HG02588 (cell line): ENCODE data around the gene CAMK2A.

Experiments used
- ATAC-seq: cut with Tn5 transposase; IDR thresholded peaks from one replicate; pipeline ENCODE4 v1.9.1; 2021; ENCODE audit warnings: mild to moderate bottlenecking, moderate library complexity; ENCODE audit not compliant: unreplicated experiment

Gene CAMK2A

DNA sequence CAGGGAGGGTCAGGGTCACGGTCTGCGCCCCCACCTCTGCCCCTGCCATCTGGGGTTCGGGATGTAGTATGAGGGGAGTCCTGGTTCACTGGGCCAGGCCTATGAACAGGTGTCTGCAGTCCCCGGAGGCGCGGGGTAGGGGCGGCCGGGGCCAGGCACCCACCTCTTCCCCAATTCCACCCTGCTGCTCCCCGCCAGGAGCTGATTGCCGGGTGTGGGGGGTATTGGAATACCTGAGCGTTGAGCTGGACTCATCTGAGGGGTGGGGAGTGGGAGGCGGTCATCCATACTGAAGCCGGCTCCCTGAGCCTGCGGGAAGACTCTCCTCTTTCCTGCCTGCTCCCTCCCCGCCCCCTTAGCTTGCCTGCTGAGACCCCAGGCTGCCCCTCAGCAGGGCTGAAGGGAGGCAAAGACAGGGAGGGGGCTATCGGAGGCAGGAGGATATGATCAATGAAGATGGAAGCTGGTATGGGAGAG lies 99.0 kb downstream of the CAMK2A start:
- ATAC-seq: no peak

GRCh38 chr5:150189728-150190502 lies 99.7 kb downstream of the CAMK2A start, which contains the start of gene SLC6A7:
TSS of gene SLC6A7 (plus strand) at chr5:150190062. CDS start at chr5:150190328, 266 bp downstream.
- ATAC-seq: no peak

GRCh38 chr5:150189326-150189725 lies 100.2 kb downstream of the CAMK2A start:
- no peak for ATAC-seq

- no peak for ATAC-seq
Measured at GRCh38 chr5:150188146-150188842, 101.3 kb downstream of the CAMK2A start.

DNA sequence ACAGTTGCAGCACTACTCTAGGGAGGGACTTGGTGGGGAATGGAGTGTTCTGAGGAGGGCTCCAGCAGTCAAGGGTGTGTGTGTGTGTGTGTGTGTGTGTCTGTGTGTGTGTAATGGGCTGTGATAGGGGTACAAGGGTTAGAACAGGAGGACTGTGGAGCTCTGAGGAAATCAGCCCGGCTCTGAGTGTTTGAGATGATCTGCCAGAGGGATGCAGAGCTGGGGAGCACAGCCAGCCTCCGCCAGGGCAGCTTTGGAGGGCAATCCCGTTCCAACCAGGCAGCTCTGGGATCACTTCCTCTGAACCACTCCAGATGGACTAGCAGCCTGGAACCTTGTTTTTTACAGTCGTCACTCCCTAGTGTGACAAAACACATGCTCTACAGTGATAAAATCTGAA lies 102.7 kb downstream of the CAMK2A start:
- no peak for ATAC-seq

DNA sequence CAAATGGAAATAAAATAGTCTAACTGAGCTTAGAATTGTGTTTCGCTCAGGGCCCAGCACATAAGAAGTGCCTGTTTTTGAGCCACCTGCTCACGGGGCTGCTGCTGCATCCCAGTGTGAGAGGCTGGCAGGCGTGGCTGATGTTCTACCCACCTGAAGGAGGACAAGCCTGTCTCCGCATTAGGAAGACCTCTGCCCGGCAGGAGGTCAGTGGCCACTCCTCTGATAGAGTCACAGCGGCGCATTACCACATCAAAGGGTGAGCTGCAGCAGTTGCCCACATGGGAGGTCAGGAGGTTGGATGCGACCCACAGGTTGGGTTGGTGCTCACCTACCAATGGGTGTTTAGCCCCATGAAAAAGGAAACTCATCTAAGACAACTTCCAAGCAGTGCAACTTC lies 103.4 kb downstream of the CAMK2A start:
- no peak for ATAC-seq

DNA sequence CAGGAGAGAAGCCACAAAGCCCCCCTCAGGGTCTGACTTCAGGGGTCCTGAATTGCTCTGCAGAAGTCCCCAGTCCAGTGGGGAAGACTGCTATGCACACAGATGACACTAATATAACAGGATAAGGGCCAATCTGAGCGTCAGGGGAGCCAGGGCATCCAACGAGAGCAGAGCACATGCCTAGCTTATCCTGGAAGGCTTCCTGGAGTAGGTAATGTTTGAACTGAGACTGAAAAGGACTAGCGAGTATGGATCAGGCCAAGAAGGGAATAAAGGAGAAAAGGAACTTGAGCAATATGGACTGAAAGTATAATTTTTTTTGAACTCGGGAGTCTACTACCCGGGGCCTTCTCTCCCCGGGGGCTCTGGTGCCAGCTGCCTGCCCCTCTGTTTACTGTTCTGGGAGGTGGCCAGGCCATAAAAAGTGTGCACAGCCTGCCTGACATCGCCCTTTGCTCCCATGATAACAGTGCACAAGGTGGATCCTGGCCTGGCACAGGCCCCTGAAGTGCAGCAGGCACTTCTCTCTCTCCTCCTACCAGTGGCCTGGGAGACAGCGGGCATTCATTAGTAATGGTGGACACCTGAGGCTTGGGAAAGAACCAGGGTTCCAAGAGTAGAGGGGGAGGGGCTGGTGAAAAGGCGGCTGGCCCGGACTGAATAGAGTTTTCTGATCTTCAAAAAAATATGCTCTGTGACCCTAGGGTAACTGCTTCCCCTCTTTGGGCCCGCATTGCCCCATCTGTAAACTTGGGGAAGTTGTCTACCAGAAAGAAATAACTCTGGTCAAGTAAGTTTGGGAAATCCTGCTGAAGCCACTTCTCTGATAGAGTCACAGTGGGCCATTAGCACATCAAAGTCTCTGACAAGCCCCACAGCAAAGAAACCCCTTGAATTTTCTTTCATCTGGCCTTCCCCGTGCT lies 104.3 kb downstream of the CAMK2A start:
- no peak for ATAC-seq

- ATAC-seq: no peak
Measured at GRCh38 chr5:150184006-150184405, 105.6 kb downstream of the CAMK2A start.

- no peak for ATAC-seq
Measured at GRCh38 chr5:150183436-150183835, 106.1 kb downstream of the CAMK2A start.

DNA sequence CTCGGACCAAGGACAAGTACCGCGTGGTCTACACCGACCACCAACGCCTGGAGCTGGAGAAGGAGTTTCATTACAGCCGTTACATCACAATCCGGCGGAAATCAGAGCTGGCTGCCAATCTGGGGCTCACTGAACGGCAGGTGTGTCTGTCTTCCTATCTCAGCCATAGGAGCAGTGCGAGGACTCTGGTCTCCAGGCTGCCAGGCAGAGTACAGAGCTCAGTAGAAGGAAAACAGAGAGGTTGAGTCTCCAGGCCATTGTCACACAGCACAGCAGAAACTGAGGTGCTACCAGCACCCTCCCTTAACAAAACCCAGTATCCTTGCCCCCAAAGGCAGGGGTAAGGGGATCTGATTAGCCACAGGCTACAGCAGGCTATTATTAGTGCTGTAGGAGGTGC lies 106.8 kb downstream of the CAMK2A start:
- ATAC-seq: no peak

GRCh38 chr5:150181766-150182545 lies 107.6 kb downstream of the CAMK2A start:
- ATAC-seq: no peak

GRCh38 chr5:150181027-150181426 lies 108.5 kb downstream of the CAMK2A start:
- no peak for ATAC-seq

DNA sequence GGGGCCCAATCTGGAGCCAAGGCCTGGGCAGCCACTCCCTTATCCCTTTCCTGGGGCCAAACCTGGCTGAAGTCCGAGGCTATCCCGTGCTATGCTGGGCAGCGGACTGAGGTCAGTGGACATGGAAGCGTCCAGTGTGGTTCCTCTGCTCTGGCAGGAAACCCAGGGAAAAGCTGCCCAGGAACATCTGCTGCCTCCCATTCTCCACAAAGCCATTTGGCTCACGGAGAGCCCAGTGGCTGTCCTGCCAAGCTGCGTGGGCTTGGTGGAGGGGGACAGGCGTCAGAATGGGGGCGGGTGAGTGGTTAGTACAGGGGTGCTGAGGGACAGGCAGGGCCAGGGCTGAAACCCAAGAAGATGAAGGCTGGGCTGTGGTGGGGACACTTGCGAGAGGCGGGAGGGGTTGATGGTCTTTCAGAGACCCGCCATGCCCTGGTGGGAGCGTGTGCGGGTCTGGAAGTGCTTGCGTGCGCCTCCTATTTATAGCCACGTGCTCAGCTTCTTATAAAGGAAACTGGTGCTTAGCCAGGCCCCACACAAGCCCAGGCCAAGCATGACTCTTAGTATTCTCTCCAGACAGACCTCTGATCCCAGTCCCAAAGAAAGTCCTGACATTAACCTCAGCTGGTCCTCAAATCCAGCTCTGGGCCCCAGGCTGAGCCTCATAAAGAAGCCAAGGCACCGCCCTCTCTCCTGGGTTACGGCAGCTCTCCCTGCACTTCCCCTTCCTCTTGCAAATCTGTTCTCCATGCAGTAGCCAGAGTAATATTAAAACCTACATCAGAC lies 109.1 kb downstream of the CAMK2A start:
- ATAC-seq: no peak

- ATAC-seq: no peak
Measured at GRCh38 chr5:150179019-150179620, 110.5 kb downstream of the CAMK2A start.

DNA sequence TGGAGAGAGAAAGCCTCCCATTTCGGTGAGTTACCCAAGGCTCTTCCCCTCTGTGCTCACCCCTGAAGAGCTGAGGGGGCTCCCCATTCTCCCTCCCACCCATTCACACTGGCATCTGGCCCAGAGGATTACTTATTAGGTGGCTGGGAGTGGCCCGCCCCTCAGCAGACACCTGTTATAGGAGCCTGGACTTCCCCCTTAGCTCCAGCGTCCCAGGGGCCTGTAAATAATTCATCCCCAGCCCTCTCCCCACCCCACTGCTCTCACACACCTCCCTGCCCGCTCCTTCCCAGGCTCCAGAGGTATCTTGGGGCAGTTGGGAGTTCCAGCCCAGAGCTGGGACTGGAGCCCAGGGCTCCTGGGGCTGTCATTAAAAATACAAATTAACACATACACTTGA lies 111.3 kb downstream of the CAMK2A start:
- no peak for ATAC-seq

GRCh38 chr5:150177721-150178120 lies 111.9 kb downstream of the CAMK2A start:
- ATAC-seq: no peak

GRCh38 chr5:150176745-150177477 lies 112.7 kb downstream of the CAMK2A start:
- no peak for ATAC-seq

DNA sequence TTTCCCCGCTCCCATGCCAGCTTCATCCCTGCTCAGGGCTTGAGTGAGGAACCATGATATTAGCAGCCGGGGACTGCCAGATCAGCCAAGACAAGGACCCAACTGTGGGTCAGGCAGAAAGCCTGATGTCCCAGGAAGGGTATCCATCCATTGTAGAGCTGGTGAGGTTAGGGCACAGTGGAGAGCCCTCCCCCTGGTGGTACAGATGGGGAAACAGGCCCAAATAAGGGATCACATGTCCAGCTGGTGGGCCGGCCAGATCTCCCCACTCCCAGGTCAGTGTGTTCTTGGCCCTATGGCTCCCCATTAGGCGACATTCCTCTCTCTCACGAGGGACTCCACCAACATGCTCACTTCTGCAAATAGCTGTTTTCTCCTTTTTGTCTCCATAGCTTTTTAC lies 114.0 kb downstream of the CAMK2A start:
- ATAC-seq: no peak
